HG03045 (cell line): ENCODE measurements around the gene NFATC2IP.
"Not testable (repeated sequence)": the region's sequence is repeated elsewhere in the genome, so short reads cannot be mapped to it uniquely, and the experiment has no call there.

Experiments used
- ATAC-seq: cut with Tn5 transposase; IDR thresholded peaks from one replicate; pipeline ENCODE4 v1.9.1; 2021; ENCODE audit warnings: mild to moderate bottlenecking, moderate library complexity; ENCODE audit not compliant: unreplicated experiment

The NFATC2IP gene

DNA sequence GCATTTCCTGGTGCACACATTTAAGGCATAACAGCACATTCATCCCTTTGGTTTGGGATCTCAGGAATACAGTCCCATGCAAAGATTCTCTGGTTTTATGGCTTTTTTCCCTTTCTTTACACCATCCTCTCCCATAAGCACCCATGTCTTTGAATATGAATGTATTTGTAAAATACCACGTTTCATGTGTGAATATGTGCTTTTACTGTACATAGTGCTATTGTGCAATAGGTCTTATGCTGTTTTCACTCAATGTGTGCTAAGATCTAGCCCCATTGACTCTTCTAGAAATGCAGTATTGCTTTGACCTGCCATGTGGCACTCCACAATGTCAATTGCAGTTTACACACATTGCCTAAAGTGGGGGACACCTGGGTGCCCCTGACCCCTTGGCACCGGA, 13.8 kb downstream of the NFATC2IP start:
- no peak for ATAC-seq

DNA sequence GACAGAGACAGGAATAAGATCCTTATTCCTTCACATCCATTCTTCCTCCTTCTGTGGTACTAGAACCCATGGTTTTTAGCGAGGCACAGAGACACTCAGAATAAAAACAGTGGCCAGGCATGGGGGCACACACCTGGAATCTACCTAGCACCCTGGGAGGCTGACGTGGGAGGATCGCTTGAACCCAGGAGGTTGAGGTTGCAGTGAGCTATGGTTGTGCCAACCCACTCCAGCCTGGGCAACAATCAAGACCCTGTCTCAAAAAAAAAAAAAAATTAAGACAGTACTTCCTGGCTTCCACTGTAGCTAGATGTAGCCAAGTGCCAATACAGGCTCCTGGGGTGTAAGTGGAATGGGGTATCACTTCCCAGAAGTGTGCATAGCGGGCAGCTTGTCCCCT, 16.4 kb downstream of the NFATC2IP start:
- ATAC-seq, result no peak

DNA sequence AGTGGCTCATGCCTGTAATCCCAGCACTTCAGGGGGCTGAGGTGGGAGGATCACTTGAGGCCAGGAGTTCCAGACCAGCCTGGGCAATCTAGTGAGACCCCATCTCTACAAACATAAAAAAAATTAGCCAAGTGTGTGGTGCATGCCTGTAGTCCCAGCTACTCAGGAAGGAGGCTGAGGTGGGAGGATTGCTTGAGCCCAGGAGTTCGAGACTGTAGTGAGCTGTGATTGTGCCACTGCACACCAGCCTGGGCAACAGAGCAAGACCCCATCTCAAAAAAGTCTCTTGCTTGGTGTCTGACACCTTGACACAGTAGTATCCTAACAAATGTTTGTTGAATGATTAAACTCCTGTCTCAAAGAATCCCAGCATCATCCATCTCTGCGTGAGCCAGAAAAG, 19.0 kb downstream of the NFATC2IP start:
- ATAC-seq, result not testable (repeated sequence)

DNA sequence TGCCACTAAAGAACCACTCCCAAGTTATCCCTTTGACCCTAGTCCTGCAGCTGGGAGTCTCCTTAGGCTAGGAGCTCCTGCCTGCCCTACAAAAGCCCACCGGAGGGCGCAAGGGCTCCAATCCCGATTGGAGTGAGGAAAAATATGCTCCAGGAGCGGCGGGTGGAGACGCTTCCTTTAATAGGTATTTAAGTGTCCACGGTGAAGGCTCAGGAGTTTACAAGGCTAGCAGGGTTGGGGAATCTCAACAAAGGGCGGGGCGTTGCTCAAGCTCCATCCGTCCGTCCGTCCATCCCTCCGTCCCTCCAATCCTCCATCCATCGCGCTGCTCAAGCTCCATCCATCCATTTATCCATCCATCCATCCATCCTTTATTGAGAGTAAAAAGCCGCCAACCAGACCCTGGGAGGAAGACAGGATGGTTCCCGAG, 23.3 kb downstream of the NFATC2IP start:
- no peak for ATAC-seq

DNA sequence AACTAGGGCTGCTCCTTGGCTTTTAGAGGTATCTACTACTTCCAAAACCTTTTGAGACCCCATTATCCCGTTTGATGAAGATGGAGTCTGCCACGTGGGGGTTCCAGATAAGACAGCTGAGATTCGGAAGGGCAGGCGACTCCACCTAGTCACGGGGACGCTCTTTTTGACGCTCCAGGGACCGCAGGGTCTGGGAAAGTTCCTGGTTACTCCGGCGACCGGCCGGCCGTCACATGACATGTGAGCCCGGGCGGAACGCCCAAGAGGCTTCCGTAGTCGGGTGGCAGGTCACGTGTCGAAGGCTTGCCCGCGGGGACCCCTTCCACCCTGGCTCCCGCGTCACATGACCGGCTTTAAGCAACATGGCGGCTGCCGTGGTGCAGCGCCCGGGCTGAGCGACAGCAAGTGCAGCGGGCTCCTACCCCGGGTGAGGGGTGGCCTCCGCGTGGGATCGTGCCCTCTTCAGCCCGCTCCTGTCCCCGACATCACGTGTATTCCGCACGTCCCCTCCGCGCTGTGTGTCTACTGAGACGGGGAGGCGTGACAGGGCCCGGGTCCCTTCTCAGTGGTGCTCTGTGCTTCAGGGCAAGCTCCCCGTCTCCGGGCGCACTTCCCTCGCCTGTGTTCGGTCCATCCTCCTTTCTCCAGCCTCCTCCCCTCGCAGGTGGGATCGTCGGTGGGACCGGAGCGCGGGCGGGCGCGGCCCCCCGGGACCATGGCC, 23.9 kb downstream of the NFATC2IP start, which contains the start of gene SPNS1:
TSS of gene SPNS1 (plus strand) at position 342 of the 721 bp plus-strand sequence. CDS start at position 716, 374 bp downstream.
- peak; percentile 88 for ATAC-seq

DNA sequence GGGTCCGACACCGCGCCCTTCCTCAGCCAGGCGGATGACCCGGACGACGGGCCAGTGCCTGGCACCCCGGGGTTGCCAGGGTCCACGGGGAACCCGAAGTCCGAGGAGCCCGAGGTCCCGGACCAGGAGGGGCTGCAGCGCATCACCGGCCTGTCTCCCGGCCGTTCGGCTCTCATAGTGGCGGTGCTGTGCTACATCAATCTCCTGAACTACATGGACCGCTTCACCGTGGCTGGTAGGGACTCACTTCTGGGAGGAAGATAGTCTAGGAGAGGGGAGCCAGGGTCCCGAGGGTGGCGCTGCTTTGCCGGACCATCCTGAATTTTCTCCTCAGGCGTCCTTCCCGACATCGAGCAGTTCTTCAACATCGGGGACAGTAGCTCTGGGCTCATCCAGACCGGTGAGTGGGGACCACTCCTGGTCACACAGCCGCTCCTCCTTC, 24.4 kb downstream of the NFATC2IP start:
- no peak for ATAC-seq

DNA sequence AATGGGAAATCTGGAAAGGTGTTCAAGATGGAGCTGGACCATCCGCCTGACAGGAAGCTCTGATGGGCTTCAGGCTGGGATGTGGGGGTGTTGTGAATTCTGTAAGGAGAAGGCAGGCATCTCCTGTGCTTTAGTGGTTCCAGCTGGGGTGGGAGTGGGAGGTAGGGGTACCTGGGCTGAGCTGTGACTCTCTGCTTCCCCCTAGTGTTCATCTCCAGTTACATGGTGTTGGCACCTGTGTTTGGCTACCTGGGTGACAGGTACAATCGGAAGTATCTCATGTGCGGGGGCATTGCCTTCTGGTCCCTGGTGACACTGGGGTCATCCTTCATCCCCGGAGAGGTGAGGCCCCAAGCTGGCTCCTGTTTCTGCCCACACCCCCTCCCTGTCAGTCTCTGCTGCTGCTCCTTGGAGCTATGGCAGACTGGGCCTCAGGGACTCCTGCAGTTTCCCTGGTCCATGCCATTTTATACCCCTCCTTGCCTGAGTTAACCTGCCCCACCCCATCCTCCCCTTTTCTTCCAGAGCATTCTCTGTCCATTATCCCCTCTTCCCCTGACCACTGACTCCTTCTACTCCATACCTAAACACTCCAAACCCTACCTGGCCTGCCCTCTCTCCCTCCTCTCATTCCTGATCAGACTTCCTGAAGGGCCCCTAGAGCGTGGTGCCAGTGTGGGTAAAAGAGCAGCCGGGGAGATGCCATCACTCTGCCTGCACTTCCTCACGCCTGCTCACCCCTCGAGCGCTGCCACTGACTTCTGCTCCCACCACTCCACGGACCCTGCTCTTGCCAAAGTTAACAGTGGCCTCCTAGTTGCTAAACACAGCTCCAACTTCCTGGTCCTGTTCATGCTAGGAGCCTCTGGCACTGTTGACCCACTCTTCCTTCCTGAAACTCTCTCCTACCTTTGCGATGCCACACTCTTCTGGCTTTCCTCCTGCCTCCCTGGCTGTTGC, 27.2 kb downstream of the NFATC2IP start:
- ATAC-seq, result no peak

DNA sequence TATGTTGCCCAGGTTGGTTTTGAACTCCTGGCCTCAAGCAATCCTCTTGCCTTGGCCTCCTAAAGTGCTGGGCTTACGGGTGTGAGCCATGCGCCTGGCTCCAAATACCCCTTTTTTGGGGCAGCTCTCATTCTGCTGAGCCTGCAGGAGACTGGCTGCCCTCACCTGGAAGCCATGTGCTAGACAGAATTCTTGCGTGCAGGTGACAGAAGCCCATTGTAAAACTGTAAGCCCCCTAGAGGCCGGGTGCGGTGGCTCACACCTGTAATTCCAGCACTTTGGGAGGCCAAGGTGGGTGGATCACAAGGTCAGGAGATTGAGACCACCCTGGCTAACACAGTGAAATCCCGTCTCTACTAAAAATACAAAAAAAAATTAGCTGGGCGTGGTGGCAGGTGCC, 29.6 kb downstream of the NFATC2IP start:
- ATAC-seq, result not testable (repeated sequence)

DNA sequence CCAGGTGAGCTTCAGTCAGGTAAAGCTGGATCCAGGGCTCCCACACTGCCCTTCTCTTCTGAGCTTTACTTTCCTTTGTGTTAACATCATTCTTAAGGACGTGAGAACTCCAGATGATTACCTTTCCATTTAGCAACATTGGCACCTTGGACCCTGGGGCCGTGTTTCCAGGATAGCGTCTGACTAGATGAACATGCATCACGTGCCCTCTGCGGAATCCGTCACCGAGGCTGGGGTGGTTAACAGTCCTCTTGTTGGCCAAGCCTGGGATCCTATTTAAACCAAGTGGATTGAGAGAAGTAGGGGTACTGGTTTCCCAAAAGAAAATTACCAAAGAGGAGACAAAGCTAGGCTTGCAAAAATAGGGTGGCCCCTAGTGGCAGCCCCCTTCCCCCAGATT, 30.2 kb downstream of the NFATC2IP start:
- no peak for ATAC-seq

DNA sequence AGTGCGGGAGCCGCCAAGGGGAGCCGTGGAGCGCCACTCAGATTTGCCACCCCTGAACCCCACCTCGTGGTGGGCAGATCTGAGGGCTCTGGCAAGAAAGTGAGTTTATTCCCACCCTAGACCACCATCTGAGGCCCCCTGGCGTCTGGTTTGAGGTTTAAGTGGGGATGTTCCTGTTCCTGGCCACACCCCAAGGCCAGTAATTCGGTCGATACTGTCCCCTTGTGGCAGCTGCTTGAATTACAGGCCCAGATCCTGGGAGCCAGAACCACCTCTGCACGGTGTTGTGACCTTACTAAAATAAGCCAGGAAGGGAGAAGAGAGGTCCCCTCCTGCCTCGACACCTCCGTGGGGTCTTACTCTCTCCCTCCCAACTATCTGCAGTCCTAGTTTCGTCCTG, 30.8 kb downstream of the NFATC2IP start:
- ATAC-seq, result no peak

DNA sequence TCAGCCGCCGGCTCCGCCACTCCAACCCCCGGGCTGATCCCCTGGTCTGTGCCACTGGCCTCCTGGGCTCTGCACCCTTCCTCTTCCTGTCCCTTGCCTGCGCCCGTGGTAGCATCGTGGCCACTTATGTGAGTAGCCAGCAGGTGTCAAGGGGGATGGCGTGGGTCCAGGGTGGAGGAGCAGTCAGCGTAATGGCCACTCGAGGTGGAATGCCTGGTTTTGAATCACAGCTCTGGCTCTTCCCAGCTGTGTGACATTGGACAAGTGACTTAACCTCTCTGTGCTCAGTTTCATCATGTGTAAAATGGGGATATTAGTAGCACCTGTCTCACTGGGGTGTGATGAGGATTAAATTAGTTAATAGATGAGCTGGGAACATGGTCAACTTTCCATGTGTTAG, 31.7 kb downstream of the NFATC2IP start:
- no peak for ATAC-seq

DNA sequence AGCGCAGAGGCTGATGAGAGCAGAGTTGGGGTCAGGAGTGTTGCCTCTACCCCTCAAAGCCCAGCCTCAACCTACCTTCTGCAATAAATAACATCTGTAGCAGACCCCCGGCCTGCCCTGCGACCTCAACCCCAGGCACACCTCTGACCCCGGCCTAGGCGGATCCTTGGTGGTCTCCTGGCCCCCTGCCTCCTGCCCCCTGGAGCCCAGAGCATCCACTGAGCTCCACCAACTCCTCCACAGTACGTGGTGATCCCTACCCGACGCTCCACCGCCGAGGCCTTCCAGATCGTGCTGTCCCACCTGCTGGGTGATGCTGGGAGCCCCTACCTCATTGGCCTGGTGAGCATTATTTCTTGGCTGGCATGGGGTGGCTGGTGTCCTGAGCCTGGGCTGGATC, 32.2 kb downstream of the NFATC2IP start:
- no peak for ATAC-seq

DNA sequence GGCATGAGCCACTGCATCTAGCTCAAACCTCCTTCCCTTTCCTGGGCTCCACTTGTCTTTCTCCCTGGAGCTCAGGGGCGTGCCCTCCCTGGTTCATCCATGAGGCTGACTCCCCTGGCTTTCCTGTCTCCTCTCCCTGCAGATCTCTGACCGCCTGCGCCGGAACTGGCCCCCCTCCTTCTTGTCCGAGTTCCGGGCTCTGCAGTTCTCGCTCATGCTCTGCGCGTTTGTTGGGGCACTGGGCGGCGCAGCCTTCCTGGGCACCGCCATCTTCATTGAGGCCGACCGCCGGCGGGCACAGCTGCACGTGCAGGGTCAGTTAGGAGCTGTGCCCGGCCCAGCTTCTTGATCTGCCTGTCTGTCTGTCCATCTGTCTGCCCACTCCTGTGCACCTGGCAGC, 32.9 kb downstream of the NFATC2IP start:
- ATAC-seq, result no peak

DNA sequence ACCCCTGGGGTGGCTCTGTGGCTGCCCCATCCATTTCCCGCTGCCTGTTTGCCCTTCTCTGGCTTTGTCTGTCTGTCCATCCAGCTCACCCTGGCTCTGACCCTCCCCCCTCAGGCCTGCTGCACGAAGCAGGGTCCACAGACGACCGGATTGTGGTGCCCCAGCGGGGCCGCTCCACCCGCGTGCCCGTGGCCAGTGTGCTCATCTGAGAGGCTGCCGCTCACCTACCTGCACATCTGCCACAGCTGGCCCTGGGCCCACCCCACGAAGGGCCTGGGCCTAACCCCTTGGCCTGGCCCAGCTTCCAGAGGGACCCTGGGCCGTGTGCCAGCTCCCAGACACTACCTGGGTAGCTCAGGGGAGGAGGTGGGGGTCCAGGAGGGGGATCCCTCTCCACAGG, 33.4 kb downstream of the NFATC2IP start:
- ATAC-seq, result no peak

DNA sequence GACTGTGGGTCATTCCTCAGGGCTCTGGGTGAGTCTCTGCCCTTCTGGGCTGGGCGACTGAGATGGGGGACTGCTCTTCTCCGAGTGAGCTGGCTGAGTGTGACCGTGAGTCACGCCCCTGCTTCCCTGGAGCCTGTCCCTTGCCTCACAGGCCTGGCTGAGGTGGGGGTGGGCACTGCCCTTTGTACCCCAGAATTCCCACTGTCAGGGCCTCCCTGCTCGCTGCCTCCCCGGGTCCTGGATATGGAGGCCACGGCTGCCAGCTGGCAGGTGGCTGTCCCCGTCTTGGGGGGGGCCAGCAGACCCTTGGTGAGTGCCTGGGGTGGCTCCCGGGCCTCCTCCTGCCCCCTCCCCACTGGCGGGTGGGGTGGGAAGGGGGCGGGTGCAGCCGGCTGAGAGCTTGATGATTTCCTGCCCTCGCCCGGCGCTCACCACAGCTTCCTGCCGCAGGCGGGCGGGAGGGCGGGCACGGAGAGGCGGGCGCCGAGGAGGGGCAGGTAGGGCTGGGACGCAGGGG, 33.9 kb downstream of the NFATC2IP start, which contains the start of gene LAT:
TSS of gene LAT (plus strand) at position 434 of the 517 bp plus-strand sequence. CDS start 366 bp downstream, outside the sequence.
- no peak for ATAC-seq

DNA sequence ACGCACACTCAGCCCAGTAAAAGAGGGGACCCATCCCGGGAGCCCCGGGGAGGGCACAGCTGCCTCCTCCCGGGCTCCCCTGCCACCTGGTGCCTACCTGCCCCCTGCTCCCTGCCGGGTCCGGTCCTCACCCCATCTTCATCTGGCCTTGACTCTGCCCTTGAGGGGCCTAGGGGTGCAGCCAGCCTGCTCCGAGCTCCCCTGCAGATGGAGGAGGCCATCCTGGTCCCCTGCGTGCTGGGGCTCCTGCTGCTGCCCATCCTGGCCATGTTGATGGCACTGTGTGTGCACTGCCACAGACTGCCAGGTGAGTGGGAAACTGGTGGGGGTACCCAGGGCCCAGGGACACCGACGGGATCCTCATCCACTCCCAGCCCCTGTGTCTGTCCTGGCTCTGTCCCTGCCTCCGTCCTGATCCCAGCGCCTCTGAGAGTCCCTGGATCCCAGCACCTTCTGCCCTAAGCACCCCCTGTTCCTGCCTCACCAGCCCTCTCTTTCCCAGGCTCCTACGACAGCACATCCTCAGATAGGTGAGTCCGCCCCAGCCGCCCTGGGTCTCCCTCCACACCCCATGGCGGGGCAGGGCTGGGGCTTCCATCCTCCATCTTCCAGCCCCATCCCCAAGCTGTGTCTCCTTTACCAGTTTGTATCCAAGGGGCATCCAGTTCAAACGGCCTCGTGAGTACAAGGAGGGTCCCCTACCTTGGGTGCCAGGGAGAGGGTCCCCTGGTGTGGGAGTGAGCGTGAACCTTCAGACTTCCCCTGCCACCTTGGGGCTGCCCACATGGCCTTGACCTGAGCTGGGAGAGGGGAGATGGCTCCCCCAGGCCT, 34.7 kb downstream of the NFATC2IP start:
- ATAC-seq, result no peak

DNA sequence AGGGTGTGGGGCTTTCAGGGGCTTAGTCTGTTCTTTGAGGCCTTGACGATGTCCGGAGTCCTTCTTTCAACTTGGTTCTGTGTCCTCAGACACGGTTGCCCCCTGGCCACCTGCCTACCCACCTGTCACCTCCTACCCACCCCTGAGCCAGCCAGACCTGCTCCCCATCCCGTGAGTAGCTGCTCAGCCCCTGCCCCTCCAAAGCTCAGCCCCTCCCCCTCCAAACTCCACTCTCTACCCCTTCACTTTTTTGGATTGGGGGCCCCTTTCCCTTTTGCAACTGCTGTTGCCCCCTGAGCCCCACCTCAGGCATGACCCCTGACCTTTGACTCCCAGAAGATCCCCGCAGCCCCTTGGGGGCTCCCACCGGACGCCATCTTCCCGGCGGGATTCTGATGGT, 35.3 kb downstream of the NFATC2IP start:
- ATAC-seq, result no peak

DNA sequence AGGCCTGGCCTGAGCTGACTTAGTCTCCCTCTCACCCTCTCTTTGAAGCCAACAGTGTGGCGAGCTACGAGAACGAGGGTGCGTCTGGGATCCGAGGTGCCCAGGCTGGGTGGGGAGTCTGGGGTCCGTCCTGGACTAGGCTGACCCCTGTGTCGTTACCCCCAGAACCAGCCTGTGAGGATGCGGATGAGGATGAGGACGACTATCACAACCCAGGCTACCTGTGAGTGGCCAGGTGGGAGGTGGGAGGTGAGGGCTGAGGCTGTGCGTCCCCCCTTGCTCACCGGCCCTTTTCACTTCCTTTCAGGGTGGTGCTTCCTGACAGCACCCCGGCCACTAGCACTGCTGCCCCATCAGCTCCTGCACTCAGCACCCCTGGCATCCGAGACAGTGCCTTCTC, 35.8 kb downstream of the NFATC2IP start:
- ATAC-seq, result no peak

DNA sequence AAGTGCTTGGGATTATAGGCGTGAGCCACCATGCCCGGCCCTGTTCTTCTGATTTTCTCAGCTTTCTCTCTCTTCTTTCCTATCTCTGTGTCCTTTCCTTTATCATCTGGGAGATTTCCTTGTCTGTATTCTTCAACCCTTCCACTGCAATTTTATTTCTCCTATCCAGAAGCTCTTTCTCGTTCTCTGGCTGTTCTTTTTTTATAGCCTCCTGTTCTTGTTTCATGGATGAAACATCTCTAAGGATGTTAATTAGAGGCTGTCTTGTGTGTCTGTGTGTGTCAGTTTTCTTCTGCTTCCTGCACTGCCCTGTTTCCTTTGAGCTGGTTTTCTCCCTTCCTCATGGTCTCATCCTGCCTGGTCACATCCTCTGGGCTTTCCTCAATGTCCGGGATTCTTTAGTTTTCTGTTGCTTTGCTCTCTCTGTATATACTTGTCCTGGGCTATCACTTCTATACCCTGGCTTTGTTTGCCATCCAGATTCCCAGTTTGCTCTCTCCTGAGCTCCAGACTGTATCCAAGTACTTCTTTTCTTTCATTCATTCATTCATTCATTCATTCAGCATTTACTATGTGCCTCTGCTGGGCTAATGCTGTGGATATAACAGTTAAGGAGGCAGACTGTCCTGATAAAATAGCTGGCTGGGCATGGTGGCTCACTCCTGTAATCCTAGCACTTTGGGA, 36.6 kb downstream of the NFATC2IP start:
- no peak for ATAC-seq

DNA sequence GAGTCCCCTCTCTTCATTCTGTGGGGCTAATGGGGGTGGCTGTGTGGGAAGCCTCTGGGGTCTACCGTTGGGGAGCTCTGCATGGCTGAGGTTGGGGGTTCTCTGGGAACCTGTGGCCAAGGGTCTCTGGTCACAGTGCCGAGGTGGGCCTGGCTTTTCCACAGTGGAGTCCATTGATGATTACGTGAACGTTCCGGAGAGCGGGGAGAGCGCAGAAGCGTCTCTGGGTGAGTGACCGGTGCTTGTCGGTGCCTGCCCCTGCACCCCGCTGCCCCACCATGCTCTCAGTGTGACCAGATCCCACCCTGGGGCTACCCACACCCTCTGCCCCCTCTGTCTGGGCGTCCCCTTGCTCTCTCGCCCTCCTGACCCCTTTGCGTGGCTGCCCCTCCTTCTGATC, 38.6 kb downstream of the NFATC2IP start:
- no peak for ATAC-seq
